Islet of Langerhans (tissue), 1 donor: ENCODE measurements around the gene ZNF627.
"Not testable (repeated sequence)": the region's sequence is repeated elsewhere in the genome, so short reads cannot be mapped to it uniquely, and the experiment has no call there.

ENCODE experiments used
- FAIRE-seq: peaks from one replicate; lab custom pipeline; 2011; peaks lifted over from hg19 to GRCh38; lab: Jason Lieb, UNC

Gene ZNF627

DNA sequence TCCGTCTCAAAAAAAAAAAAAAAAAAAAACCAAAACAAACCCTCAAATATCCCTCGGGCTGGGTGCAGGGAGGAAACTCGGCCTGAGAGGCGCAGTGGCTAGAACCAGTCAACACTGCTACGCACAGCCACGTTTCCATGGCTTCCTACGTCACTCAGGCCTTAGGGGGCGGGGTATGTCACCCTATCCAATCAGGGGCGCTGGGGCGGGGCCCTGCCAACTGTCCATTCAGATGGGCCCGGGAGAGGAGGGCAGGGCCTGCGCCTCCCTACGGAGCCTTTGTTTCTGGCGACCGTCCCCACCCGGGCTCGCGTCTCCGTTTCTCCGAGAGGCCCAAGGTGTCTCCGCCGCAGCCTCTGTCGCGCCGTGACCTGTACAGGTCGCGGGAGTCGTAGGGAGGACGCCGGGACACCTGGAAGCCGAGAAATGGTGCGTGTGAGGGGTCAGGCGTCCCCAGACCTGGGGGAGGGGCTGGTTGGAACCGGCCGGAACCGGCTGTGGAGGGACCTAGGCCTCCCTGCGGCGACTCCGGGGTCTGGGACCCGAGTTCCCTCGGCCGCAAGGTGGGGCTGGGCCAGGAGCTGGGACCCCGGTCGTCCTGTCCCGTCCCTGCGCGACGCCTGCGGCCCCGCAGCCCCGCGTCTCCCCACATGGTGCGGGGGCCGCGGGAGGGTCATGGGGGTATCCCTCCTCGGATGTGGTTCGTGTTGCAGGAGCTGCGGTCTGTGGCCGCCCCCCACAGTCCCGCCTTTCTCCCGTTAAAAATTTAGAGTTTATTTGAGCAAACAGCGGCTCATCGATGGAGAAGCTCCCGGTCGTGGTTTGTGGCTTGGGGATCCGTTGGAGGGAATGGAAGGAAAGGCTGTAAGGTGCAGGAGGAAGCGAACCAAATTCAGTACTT, at the start of gene ZNF627:
ZNF627 (plus strand) TSS at position 282 of the 901 bp plus-strand sequence; CDS start at position 427, 145 bp downstream.
- peak; percentile 55 for FAIRE-seq

DNA sequence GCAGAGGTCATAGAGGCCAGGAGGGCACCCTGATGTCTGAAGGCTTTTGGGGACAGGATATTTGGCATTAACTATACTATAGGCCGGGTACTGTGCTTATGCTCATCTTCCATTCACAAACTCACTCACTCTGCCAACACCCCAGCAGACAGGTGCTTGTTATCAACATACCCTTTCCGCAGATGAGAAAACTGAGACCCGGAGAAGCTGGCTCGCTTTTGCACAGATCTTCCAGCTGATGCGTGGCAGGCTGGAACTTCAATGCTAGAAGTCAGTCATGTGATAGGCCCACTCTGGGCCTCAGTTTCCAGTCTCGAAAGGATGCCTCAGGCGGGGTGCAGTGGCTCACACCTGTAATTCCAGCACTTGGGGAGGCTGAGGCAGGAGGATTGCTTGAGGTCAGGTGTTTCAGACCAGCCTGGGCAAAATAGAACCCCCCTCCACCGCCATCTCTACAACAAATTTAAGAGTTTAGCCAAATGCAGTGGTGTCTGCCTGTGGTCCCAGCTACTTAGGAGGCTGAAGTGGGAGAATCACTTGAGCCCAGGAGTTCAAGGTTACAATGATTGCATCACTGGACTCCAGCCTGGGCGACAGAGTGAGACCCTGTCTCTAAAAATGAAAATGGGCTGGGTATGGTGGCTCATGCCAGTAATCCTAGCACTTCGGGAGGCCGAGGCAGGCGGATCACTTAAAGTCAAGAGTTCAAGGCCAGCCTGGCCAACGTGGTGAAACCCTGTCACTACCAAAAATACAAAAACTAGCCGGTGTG, 49.2 kb upstream of the ZNF627 start:
- FAIRE-seq = no peak

DNA sequence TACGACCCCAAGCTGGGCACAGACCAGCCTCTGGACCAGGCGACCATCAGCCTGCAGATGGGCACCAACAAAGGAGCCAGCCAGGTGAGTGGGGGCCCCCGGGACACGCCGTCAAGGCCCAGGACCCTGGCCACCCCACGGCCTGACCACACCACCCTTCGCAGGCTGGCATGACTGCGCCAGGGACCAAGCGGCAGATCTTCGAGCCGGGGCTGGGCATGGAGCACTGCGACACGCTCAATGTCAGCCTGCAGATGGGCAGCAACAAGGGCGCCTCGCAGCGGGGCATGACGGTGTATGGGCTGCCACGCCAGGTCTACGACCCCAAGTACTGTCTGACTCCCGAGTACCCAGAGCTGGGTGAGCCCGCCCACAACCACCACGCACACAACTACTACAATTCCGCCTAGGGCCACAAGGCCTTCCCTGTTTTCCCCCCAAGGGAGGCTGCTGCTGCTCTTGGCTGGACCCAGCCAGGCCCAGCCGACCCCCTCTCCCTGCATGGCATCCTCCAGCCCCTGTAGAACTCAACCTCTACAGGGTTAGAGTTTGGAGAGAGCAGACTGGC, 47.8 kb upstream of the ZNF627 start:
- no peak for FAIRE-seq

DNA sequence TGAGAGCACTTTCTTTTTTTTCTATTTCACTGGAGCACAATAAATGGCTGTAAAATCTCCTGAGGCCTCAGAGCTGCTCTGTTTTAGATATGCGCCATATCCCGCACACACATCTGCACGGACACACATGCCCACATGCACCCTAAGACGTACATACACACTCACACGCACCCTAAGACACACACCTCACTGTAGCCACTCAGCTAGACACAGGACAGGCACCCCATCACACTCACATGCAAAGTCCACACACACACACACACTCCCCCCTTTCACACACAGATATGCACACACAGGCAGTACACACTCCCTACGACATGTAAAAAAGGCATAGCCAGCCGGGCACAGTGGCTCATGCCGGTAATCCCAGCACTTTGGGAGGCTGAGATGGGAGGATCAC, 47.0 kb upstream of the ZNF627 start:
- no peak for FAIRE-seq

- no peak for FAIRE-seq
These were observed 45.6 kb upstream of the ZNF627 start for GRCh38 chr19:11551603-11552235.

DNA sequence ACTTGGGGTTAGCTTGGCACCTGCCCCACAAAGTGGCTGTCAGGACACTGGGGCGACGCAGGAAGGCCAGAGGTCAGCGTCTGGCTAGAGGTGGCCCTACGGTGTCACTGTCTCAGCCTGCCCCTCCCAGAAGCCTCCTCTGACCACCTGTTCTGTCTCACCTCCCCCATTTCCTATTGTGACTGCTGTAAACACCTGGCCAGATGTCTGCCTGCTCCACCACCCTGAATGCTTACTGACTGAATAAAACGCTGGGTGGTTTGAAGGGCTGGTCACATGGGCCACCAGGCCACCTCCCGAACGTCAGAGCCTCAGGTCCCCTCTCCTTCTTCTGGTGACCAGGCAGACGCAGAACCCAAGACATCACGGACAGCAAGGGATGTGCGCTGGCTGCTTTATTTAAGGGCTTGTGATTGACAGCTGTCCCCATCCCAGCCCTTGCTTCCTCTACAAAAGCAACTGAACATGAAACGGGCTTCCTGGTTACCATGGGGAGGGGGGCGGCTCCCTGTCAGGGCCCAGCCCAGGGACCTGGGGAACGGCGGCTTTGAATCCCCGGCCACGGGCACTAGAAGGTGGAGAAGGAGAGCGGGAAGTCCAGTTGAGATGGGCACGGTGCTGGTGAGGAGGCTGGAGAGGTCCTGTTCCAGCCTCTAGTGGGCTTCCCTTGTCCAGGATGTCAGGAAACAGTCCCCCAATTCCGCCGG, 44.5 kb upstream of the ZNF627 start:
- FAIRE-seq = no peak

DNA sequence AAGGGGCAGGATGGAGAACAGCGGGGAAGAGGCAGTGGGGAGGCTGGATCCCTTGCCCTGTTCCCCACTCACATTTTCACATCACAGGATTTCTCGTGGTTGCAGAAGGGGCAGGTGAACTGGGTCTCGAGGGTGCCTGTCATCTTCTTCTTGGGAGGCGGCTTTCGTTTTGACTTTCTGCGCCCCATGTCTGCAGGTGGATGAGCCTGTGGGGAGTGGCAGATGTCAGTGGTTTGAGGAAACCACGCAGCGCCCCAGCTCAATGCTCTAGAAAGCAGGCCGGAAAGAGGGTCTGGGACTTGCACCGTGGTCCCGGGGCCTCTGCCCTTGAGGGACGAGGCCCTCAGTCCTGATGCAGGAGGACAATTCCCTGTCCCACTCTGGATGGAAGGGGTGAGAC, 43.1 kb upstream of the ZNF627 start:
- FAIRE-seq = no peak

DNA sequence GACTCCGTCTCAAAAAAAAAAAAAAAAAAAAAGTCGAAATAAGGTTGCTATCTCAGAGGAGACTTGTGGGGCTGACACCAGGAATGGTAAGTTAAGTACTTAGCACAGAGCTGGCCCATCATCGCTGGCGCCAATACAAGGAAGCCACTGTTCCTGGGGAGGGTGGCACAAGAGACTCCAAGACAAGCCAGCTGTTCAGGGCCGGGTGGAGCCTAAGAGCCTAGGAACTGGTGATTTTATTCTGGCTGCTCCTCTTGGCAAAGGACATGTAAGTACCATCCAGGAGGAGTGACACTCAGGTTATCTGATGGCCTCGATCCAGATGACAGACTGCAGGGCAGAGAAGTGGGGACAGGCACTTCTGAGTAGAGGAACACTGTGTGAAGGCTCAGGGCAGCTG, 42.0 kb upstream of the ZNF627 start:
- no peak for FAIRE-seq

DNA sequence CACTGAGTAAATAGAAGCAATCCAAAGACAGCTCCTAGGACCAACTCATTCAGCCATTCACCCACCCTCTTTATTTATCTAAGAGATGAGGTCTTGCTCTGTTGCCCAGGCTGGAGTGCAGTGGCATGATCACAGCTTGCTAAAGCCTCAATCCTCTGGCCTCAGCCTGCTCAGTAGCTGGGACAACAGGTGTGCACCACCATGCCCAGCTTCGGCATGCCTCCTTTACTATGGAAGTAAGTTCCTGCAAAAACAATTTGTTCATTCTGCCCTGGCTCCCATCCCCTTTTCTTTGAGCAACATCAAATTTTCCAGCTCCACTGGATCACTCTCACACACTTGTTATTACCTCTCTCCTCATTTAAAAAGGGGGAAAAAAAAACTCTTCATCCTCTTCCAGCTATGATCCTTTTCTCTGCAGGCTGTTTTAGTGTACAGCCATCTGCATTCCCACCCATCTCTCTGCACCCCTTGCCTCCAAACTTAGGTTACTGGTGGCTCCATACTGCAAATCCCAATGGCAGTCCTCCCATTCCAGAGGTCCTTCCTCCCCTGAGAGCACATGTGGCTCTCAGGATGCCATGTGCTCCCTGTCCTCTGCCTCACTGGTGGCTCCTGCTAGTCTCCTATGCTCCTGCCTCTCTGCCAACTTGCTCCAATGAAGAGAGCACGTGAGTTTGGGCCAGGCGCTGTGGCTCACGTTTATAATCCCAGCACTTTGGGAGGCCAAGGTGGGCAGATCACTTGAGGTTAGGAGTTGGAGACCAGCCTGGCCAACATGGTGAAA, 40.5 kb upstream of the ZNF627 start:
- no peak for FAIRE-seq

DNA sequence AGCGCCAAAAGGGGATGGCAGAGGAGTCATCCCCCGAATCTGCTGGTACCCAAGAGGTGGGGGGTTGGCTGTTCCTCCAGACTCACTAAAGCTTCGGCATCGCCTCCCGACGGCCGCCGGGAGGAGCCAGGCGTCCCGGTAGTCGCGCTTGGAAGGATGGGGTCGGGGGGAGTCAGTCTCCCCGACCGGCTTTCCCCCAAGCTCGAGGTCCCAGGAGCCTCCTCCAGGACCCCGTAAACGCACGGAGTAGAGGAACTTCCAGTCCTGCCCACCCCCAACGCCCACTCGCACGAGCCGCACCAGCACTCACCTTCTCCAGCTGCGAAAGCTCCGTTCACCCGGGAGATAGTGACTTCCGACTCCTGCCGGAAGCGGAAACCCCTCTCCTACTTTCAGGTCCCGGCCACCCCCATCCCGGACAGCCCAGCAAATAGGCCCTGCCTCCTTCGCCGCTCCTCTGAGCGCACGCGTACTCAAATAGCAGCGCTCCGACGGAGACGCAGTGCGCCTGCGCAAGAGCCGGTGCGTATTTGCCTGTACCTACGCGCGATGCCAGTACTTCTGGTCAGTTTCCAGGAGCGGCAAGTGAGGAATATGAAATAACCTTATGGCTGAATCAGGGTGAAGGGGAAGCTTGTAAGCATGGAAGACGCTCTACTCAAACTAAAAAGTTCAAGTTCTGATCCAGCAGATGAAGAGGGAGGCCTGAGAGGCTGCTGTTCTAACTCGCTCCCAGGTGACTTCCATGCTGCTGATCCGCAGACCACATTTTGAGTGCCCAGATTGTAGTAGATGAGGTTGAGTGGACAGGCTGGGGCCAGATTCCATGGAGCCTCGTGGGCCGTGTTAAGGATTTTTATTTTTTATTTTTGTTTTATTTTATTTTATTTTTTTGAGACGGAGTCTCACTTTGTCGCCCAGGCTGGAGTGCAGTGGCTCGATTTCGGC, 38.1 kb upstream of the ZNF627 start, which contains the start of gene ELOF1:
ELOF1 (minus strand) TSS at position 350 of the 948 bp plus-strand sequence. CDS start 4,883 bp downstream, outside the sequence.
- peak; percentile 17 for FAIRE-seq

DNA sequence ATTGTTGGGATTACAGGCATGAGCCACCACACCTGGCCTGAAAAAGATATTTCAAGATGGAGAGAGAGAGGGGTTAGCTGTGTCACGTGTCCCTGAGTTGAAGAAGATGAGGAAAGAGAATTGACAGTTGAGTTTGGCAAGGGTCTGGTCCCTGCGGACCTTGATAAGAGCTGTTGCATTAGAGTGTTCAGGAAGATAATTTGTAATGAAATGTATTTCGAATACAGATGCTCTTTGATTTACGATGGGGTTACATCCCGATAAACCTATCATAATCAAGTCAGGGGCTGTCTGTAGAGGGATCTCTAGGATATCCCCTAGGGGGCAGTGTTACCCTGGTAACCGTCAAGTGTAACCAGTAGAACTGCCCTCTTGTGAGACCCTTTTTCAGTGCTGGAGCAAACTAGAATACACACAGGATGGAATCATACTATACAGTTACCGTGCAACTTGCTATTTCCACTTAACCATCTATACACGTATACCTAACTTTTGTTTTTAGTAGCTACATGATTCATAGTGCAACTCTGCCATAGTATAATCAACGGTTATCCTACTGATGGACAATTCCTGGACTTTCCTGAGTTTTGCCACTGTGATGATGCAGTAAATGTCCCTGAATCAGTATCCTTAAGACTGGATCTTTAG, 36.8 kb upstream of the ZNF627 start:
- FAIRE-seq = no peak

GRCh38 chr19:11563532-11563931, 33.8 kb upstream of the ZNF627 start:
- FAIRE-seq = no peak

- FAIRE-seq = not testable (repeated sequence)
These were observed 33.0 kb upstream of the ZNF627 start for GRCh38 chr19:11564082-11564807.

- FAIRE-seq = not testable (repeated sequence)
These were observed 31.7 kb upstream of the ZNF627 start for GRCh38 chr19:11565649-11565980.

- FAIRE-seq = no peak
These were observed 31.1 kb upstream of the ZNF627 start for GRCh38 chr19:11566164-11566563.

DNA sequence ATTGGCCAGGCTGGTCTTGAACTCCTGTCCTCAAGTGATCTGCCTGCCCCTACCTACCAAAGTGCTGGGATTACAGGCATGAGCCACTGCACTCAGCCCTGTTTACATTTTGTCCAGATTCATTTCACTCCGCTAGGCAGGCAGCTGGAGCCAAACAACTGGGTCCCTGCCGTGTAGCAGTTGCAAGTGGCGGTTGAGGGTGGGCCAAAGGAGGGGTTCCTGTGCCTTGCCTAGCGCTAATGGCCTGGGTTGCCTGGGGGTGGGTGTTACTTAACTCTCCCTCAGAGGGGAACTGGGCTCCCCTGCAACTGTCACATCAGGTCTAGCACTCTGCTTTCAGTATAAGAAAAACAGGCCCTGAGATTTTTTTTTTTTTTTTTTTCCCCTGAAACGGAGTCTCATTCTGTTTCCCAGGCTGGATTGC, 27.2 kb upstream of the ZNF627 start:
- no peak for FAIRE-seq

DNA sequence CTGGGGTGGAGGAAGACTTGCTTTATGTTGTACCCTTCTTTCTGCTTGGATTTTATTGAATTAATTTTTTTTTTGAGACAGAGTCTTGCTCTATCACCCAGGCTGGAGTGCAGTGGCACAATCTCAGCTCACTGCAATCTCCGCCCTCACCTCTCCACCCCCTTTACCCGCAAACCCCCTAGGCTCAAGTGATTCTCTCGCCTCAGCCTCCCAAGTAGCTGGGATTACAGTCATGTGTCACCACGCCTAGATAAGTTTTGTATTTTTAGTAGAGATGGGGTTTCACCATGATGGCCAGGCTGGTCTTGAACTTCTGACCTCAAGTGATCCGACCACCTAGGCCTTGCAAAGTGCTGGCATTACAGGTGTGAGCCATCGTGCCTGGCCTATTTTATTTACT, 23.9 kb upstream of the ZNF627 start:
- not testable (repeated sequence) for FAIRE-seq

GRCh38 chr19:11573763-11574162, 23.5 kb upstream of the ZNF627 start:
- FAIRE-seq = not testable (repeated sequence)

DNA sequence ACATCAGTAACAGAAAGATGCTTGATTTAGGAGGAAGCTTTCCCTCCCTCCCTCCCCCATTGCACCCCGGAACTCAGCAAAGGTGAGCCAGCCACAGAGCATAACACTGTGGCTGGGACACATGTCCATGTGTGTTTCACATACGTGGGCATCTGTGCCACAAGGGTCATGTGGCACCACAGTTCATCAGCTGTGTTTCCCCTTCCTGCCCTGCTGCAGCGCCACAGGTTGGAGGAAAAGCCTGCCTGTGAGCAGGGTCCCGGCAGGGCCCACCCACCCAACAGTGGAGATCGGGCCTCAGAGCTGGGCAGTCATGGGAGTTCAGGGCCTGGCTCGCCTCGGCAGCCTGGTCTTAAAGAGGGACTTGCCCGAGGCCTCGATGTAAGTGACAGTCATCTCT, 22.6 kb upstream of the ZNF627 start:
- no peak for FAIRE-seq
